Astrocyte of the cerebellum (primary cell): ENCODE data around the gene KIRREL3.

Experiments
- DNase-seq: peaks from one replicate; pipeline ENCODE4 v3.0.0-alpha.2; 2011; ENCODE audit warnings: low read depth
- H3K4me3 ChIP-seq: 2 replicates; pipeline ENCODE4 v1.5.1; 2011; ENCODE audit warnings: mild to moderate bottlenecking, low read depth, low read length, moderate library complexity
- CTCF ChIP-seq: IDR thresholded peaks from 2 replicates; pipeline ENCODE4 v1.5.1; 2012; ENCODE audit warnings: low read length, low read depth, moderate library complexity, mild to moderate bottlenecking; ENCODE audit errors: missing control alignments
- in situ Hi-C: cut with HindIII; loops from 2 replicates; pipeline ENCODE4 v1.10.0; 2017; ENCODE audit warnings: low sequenced_read_pairs

The KIRREL3 gene

GRCh38 chr11:126491092-126491491, 509.5 kb downstream of the KIRREL3 start:
- H3K4me3 ChIP-seq: no peak overlapping the region
- no peak for DNase-seq
- TF ChIP-seq CTCF: no peak
- in situ Hi-C loops: no loop called here

- H3K4me3 ChIP-seq: no peak overlapping the region
- in situ Hi-C loops: no loop called here
- no peak for DNase-seq
- TF ChIP-seq CTCF: no peak
These were observed 510.5 kb downstream of the KIRREL3 start for GRCh38 chr11:126489836-126490660.

- TF ChIP-seq CTCF: no peak
- H3K4me3 ChIP-seq: no peak overlapping the region
- in situ Hi-C loops: no loop called here
- DNase-seq: no peak
These were observed 511.8 kb downstream of the KIRREL3 start for GRCh38 chr11:126488591-126489370.

GRCh38 chr11:126487711-126488110, 512.9 kb downstream of the KIRREL3 start:
- no peak for DNase-seq
- no peak overlapping the region for H3K4me3 ChIP-seq
- no peak for TF ChIP-seq CTCF
- in situ Hi-C loops: no loop called here

GRCh38 chr11:126485986-126486635, 514.5 kb downstream of the KIRREL3 start:
- no peak overlapping the region for H3K4me3 ChIP-seq
- no peak for TF ChIP-seq CTCF
- DNase-seq: no peak
- in situ Hi-C loops: no loop called here

GRCh38 chr11:126485021-126485792, 515.4 kb downstream of the KIRREL3 start:
- H3K4me3 ChIP-seq: no peak overlapping the region
- in situ Hi-C loops: no loop called here
- DNase-seq: no peak
- TF ChIP-seq CTCF: no peak
